Left colon (tissue), 2 donors: Measurements from ENCODE around the gene APBB1. TPM values are rescaled to one million over a fixed set of nuclear protein-coding genes. Genes with fewer than 3 reads are reported as not detected.
"Not testable (repeated sequence)": the region's sequence is repeated elsewhere in the genome, so short reads cannot be mapped to it uniquely, and the experiment has no call there.

Source experiments
- ATAC-seq: fragments of 200-7000 bp; cut with Tn5 transposase; one replicate; pipeline ENCODE4 v1.9.1; 2020; ENCODE audit warnings: mild to moderate bottlenecking, moderate library complexity
- DNase-seq, 2 donors: peaks; one replicate each; pipeline ENCODE4 v3.0.0-alpha.2; 2020
- intact Hi-C, 2 donors: fragments of 100-400 bp; cut with DNase I in 1 of 2; cut with micrococcal nuclease in 1 of 2; formaldehyde crosslinking; loops; one replicate each; pipeline versions ENCODE4 v1.11.2 to v1.14.0; 2022; cut with DNase I, micrococcal nuclease
- total RNA-seq, 2 donors: library from RNA; stranded (reverse); fragmentation: NEBNext Ultra II Directional; extraction: Animal tissue kit (Norgen Biotek cat#: 25700); gene quantifications; one replicate each; pipeline ENCODE4 v1.2.1, GENCODE V29; 2021
- donor health status: DM: no; HTN: no; CAD: no.
- donor health status: DM: yes; HTN: yes; CAD: no.

Gene APBB1
- total RNA-seq, 2 donors from 2014 or later: 5.2 to 11.2 TPM

DNA sequence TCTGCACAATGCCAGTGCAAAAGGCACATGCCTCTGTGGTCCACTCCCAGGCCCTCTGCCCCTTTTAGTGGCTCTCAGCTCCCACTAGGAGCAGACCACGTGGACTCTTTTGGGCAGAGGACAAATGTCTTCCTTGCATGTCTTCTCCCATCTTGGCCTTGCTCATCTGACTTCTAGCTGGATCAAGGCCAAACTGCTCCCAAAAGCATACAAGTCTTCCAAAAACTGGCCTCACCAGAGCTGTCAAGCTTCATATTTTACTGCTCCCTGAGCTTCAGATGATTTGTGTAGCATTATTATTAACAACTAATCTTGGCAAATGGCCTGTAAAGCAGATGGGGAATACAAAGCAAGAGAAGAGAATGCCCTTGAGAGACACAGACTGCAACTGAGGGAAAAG is 21.7 kb downstream of the APBB1 start:
- ATAC-seq: no peak
- no peak for DNase-seq
- intact Hi-C loops: no loop called here

DNA sequence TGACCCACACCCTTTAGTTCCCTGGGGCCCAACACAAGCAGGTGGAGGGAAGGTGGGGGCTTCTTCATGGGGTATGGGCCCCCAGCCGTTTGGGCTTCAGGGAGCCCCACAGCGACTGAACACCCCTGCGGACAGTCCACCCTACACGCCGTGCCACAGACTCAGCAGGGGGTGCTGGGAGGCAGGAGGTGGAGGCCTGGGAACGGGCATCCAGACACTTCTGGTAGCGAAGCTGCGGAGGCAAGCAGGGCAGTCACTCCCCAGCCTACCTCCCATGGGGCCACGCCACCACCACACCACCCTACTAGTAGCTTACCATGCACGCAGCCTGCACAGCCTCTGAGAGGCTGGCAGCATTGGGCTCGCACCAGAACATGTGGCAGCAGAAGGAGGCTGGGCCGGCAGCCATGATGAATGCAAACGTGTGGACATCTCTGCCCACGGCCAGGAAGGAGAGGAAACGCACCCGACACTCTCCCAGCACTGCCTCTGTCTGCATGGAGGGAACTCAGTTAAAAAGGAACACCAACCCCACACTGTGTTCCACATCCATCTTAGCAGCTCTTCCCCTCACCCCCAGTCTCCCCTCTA is 23.3 kb downstream of the APBB1 start:
- no peak for ATAC-seq
- intact Hi-C loops: no loop called here
- no peak for DNase-seq

GRCh38 chr11:6393989-6394670 is 24.8 kb downstream of the APBB1 start:
- intact Hi-C loops: no loop called here
- ATAC-seq: no peak
- no peak for DNase-seq

DNA sequence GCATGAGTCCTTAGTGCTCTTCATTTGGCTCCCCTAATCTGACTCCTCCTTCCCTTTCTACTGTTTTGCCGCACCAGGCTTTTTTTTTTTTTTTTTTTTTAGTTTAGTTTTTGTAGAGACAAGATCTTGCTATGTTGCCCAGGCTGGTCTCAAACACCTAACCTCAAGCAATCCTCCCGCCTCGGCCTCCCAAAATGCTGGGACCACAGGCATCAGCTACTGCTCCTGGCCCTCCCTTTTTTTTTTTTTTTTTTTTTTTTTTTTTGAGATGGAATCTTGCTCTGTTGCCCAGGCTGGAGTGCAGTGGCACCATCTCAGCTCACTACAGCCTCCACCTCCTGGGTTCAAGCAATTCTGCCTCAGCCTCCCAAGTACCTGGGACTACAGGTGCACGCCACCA is 26.6 kb downstream of the APBB1 start:
- DNase-seq, ATAC-seq, intact Hi-C loops: not testable (repeated sequence)

- DNase-seq: no peak
- ATAC-seq: no peak
- intact Hi-C loops: no loop called here
Observed at GRCh38 chr11:6391537-6392134, 27.3 kb downstream of the APBB1 start.

DNA sequence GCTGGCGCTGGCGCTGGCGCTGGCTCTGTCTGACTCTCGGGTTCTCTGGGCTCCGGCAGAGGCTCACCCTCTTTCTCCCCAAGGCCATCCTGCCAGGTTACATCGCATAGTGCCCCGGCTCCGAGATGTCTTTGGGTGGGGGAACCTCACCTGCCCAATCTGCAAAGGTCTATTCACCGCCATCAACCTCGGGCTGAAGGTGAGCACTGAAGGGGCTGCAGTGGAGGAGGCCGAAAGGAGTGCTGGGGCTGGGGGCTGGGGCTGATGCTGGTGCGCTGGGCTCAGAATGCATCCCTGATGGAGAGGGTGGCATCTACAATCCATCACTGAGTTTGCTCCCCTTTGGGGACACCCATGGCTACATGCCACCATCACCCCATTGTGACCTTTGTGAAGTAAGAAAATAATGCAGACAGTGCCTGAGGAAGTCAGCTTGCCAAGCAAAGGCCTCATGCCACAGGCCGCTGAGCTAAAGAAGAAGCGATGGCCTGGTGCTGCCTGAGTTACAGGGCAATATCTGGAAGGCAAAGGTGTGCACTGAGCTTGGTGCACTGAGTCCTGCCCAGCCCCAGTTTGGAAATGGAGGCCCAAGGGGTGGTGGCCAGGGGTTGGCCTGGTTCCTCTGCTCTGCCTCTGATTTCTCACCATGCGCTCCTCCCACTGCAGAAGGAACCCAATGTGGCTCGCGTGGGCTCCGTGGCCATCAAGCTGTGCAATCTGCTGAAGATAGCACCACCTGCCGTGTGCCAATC is 28.0 kb downstream of the APBB1 start:
- no peak for ATAC-seq
- intact Hi-C loops: no loop called here
- DNase-seq: no peak

GRCh38 chr11:6389905-6390717 is 28.8 kb downstream of the APBB1 start, which contains the start of gene SMPD1:
Gene SMPD1 (plus strand): TSS chr11:6390474. CDS start chr11:6390599, 125 bp downstream.
- intact Hi-C loops: loop anchor here (10.0 kb wide), 2 partner anchors 55 to 225 kb away; partner anchors contain the start of genes HPX (in 1 of the 2), TAF10 (in 1 of the 2) and TPP1 (in 1 of the 2)
- ATAC-seq: peak; percentile 93
- peak; percentile 95 to 96 for DNase-seq

DNA sequence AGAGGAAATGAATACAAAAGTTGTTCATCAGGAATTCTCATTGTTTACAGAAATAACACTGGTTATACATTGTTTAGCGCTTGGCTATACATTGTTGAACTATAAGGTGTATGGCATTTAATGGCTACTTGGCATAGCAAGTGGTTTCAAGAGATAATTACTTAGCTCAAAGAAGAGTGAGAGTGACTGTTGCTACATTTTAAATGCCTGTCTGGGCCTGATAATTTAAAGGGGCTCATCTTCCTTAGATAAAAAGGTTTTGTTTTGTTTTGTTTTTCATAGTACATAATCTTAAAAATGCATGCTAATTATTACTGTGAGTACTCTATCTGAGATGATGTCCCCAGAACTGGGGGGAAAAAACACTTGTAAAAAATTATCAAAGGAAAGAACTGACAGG is 30.1 kb downstream of the APBB1 start:
- intact Hi-C loops: loop anchor here (10.0 kb wide), 2 partner anchors 56 to 226 kb away; partner anchors contain the start of genes HPX (in 1 of the 2), TAF10 (in 1 of the 2) and TPP1 (in 1 of the 2)
- ATAC-seq (no peak), DNase-seq (no peak)

DNA sequence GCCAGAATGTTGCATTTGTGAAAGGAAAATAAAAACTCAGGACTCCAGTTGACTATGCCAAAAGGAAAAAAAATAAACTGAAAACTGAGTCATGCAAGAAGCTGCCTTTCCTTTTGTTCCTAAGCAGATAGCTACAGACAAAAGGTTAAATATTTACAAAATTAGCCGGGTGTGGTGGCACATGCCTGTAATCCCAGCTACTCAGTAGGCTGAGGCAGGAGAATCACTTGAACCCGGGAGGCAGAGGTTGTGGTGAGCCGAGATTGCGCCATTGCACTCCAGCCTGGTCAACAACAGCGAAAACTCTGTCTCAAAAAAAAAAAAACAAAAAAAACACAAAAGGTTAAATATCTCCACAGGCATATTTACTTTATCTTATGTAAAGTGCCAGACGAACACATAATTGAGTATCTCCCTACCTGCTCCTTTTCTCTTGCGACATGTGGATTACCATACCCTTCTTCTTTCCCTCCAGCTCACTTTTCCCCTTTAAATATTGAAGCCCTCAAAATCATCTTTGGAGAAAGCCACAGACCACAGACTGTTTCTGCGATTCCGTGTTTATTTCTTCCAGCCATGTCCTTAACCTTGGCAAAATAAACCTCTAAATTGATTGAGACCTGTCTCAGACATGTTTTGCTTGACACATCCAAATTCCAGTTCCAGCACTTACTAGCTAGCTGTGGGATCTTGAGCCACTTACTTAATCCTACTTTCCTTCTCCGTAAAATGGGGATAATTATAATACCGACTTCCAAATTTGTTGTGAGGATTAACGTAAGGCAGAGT is 30.9 kb downstream of the APBB1 start:
- intact Hi-C loops: loop anchor here (10.0 kb wide), 2 partner anchors 57 to 227 kb away; partner anchors contain the start of genes HPX (in 1 of the 2), TAF10 (in 1 of the 2) and TPP1 (in 1 of the 2)
- DNase-seq (no peak), ATAC-seq (peak; percentile 29)

- no peak for ATAC-seq
- intact Hi-C loops: loop anchor here (10.0 kb wide), 2 partner anchors 60 to 230 kb away; partner anchors contain the start of genes HPX (in 1 of the 2), TAF10 (in 1 of the 2) and TPP1 (in 1 of the 2)
- DNase-seq: no peak
Observed at GRCh38 chr11:6385046-6385777, 33.7 kb downstream of the APBB1 start.

GRCh38 chr11:6378640-6378989 is 40.3 kb downstream of the APBB1 start:
- no peak for DNase-seq
- ATAC-seq: no peak
- intact Hi-C loops: loop anchor here in 1 of 2 donors (2.0 to 10.0 kb wide), 3 partner anchors 64 to 326 kb away; no protein-coding TSS in a partner anchor

DNA sequence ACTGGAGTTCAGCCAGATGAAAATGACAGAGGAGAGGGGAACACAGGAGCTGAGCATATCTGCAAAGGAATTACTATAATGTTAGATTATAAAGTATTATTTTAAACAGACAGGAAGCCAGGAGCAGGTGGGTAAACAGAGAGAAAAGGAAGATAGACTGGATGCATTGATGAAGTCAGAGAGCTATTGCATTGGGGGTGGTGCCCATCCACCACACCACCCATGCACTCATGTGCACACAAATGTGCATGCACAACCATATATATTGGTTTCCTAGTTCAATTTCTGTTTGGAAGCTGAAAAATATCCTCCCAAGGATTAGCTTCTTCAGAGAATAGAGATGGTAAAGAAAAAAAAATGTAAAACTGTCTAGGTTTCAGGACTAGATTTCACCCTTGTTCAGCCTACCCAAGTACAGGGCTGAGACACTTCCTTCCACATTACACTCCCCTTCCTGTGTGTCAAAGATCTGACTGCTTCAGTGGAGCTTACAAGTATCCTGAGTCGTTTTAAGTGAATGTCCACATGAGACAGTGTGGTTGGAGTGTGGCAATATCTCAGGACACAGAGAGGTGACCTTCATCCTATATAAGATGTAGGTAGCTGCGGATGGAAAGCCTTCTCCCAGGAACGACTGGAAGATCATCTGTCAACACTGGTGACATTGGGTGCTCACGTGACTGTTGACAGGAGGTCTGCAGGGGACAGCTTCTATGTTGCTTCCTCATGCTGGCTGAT is 40.8 kb downstream of the APBB1 start:
- intact Hi-C loops: loop anchor here in 1 of 2 donors (2.0 to 10.0 kb wide), 3 partner anchors 65 to 327 kb away; no protein-coding TSS in a partner anchor
- ATAC-seq (peak; percentile 58), DNase-seq (no peak)

GRCh38 chr11:6371825-6372224 is 47.1 kb downstream of the APBB1 start:
- intact Hi-C loops: loop anchor here in 1 of 2 donors (10.0 kb wide), 1 partner anchor 333 kb away; no protein-coding TSS in a partner anchor
- DNase-seq: no peak
- ATAC-seq: peak; percentile 45

GRCh38 chr11:6365659-6366058 is 53.2 kb downstream of the APBB1 start:
- DNase-seq: peak; percentile 32 to 40
- intact Hi-C loops: no loop called here

DNA sequence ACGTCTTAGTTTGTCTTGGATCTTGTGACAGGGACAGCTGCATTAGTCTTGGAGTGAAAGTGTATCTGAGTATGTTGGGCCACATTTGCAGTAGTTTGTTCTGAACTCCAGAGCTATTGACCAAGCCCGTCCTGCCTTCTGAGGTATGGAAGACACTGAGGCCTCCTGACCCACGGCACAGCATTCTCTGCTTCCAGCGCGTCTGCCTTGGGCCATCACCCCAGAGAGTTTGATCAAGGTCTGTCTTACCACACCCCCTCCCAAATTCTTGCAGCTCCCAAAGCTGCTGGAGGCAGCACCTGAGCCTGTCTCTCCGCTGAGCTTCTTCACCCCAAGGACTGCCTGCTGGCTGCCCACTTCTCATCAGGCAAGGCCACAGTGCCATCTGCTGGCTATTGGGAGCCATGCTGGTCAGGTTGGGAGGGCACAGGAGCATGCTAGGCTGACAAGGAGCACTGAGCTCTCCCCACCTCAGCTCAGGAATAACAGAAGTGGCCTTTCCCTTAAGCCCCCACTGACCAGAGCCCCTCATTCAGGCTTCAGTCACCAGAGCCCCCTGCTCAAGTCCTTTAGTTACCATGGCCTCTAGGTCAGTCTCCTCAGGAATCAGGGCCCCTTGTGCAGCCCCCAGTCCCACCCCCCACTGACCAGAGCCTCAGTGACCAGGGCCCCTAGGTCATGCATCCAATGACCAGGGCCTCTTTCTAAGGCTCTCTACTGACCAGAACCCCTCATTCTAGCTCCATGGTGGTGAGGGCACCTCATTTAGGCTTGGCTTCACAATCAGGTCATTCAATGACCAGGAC is 55.8 kb downstream of the APBB1 start:
- DNase-seq (peak; percentile 63 to 76), ATAC-seq (peak; percentile 91)
- intact Hi-C loops: loop anchor here in 1 of 2 donors (5.0 kb wide), 1 partner anchor 341 kb away; no protein-coding TSS in a partner anchor

More at GRCh38 chr11:6365659-6366058, 53.2 kb downstream of the APBB1 start:
- peak; percentile 92 for ATAC-seq
